Skeletal muscle cell (primary cell): ENCODE measurements around the gene SLC22A23.

Source experiments
- DNase-seq: peaks from one replicate; pipeline ENCODE4 v3.0.0-alpha.2; 2010; ENCODE audit warnings: low read depth
- H3K4me3 ChIP-seq: 2 replicates; pipeline ENCODE4 v1.5.1; 2011; ENCODE audit warnings: low read depth, mild to moderate bottlenecking, control low read depth, low read length, moderate library complexity

Gene SLC22A23

GRCh38 chr6:3480009-3480408 is 23.2 kb upstream of the SLC22A23 start:
- no peak for DNase-seq
- H3K4me3 ChIP-seq: no peak overlapping the region

- no peak for DNase-seq
- H3K4me3 ChIP-seq: no peak overlapping the region
These were observed 16.9 kb upstream of the SLC22A23 start for GRCh38 chr6:3473773-3474172.

GRCh38 chr6:3471711-3472110 is 14.9 kb upstream of the SLC22A23 start:
- no peak for DNase-seq
- H3K4me3 ChIP-seq: no peak overlapping the region

GRCh38 chr6:3471286-3471685 is 14.4 kb upstream of the SLC22A23 start:
- no peak overlapping the region for H3K4me3 ChIP-seq
- no peak for DNase-seq

- DNase-seq: no peak
- H3K4me3 ChIP-seq: no peak overlapping the region
These were observed 11.7 kb upstream of the SLC22A23 start for GRCh38 chr6:3468585-3468984.

GRCh38 chr6:3467996-3468395 is 11.1 kb upstream of the SLC22A23 start:
- no peak overlapping the region for H3K4me3 ChIP-seq
- DNase-seq: no peak

- H3K4me3 ChIP-seq: no peak overlapping the region
- no peak for DNase-seq
These were observed 9.8 kb upstream of the SLC22A23 start for GRCh38 chr6:3466488-3467219.

GRCh38 chr6:3460253-3460652 is 3.4 kb upstream of the SLC22A23 start:
- H3K4me3 ChIP-seq: no peak overlapping the region
- DNase-seq: no peak

- no peak for DNase-seq
- H3K4me3 ChIP-seq: no peak overlapping the region
These were observed 2.0 kb upstream of the SLC22A23 start for GRCh38 chr6:3458706-3459421.

GRCh38 chr6:3457710-3458602 is 1.1 kb upstream of the SLC22A23 start:
- no peak for DNase-seq
- H3K4me3 ChIP-seq: peak overlapping the region; percentile 45

- H3K4me3 ChIP-seq: peak overlapping the region; percentile 46
- DNase-seq: no peak
These were observed 404 bp downstream of the SLC22A23 start for GRCh38 chr6:3456395-3456897.

GRCh38 chr6:3455569-3456394 is 1.1 kb downstream of the SLC22A23 start:
- peak overlapping the region; percentile 46 for H3K4me3 ChIP-seq
- DNase-seq: no peak

GRCh38 chr6:3455147-3455568 is 1.7 kb downstream of the SLC22A23 start:
- H3K4me3 ChIP-seq: no peak overlapping the region
- no peak for DNase-seq

- no peak for DNase-seq
- H3K4me3 ChIP-seq: no peak overlapping the region
These were observed 2.4 kb downstream of the SLC22A23 start for GRCh38 chr6:3454273-3455010.

GRCh38 chr6:3453413-3454272 is 3.2 kb downstream of the SLC22A23 start:
- no peak for DNase-seq
- no peak overlapping the region for H3K4me3 ChIP-seq

GRCh38 chr6:3451498-3451897 is 5.4 kb downstream of the SLC22A23 start:
- H3K4me3 ChIP-seq: no peak overlapping the region
- DNase-seq: no peak

GRCh38 chr6:3450888-3451287 is 6.0 kb downstream of the SLC22A23 start:
- H3K4me3 ChIP-seq: no peak overlapping the region
- no peak for DNase-seq
